Activated CD4-positive, CD25-positive, alpha-beta regulatory T cell treated with anti-CD3 and anti-CD28 coated beads, Interleukin-2, amount 50 U/mL, for 16 hours (primary cell): ENCODE data around the gene ATP8B3.

Source experiments
- DNase-seq: peaks from one replicate; pipeline ENCODE4 v3.0.0-alpha.2; 2020; ENCODE audit warnings: low read depth, low spot score

Gene ATP8B3

GRCh38 chr19:1833540-1833939 is 21.5 kb upstream of the ATP8B3 start:
- no peak for DNase-seq

- DNase-seq: no peak
Observed at GRCh38 chr19:1832046-1832663, 20.1 kb upstream of the ATP8B3 start.

DNA sequence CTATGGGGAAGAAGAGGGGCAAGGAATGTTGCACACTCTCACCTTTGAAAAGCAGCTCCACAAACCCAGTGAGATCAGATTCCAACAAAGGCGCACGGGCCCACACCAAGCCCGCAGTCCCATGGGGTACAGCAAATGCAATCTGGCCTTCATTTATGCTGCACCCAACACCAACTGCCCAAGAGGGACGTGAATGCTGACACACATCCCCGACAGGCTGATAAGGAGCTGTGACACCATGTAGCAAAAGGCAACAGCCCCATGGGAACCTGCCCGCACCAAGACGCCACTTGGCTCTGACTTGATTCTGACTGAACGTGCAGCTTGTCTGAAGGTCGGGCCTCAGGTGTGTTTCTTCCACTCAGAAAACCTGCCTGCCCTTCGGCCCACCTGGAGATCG is 18.9 kb upstream of the ATP8B3 start:
- DNase-seq: no peak

- DNase-seq: no peak
Observed at GRCh38 chr19:1830568-1830967, 18.5 kb upstream of the ATP8B3 start.

DNA sequence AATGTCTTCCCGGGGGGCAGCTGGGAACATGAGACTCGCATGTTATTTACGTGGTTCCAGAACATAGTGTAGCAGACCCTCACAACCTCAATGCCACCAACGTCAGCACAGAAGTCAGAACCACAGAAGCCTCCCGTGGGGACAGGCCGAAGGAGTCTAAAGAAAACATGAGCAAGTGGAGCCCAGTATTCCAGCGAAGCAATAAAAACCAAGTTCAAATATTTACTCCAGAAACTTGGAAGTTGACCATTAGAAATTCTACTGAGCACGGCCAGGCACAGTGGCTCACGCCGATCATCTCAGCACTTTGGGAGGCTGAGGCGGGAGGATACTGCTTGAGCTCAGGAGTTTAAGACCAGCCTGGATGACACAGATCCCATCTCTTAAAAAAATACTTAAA is 17.9 kb upstream of the ATP8B3 start:
- no peak for DNase-seq

DNA sequence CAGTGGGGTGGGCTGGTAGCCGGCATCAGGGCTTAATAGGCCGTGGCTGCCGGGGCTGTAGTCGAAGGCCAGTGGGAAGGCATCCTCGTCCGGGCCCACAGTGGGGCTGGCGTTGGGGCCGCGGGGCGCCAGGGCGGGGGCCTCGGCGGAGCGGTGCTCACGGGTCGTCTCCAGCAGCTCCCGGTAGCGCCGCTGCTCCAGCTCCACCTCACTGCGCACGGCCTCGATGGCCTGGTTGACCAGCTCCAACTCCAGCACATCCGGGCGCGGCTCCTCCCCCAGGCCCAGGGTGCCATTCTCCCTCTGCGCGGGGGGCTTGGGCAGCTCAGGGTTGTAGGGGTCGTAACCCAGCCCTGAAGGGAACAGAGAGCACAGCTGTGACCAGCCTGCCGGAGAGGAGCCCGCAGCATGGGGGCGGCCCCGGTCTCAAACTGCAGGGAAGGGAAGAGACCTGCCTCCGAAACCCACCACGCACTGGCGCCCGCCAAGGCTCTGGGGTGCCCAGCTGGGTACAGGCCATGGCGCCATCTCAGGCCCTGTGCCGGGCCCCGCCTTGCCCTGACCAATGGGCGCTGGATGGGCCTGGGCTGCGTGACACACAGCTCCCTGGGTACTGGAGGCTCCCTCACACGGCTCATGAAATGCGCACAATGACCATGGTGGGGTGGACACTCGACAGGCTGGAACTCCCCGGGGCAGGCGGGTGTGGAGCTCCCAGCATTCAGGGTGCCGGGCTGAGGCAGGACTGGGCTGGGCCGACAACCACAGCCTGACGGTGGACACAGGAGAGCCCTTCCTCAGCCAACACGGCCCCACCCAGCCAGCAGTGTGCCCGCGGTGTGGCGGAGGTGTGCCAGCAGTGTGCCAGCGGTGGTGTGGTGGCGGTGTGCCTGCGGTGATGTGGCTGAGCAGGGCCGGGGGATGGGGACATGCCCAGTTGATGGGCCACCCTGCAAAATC is 16.5 kb upstream of the ATP8B3 start:
- no peak for DNase-seq

- DNase-seq: no peak
Observed at GRCh38 chr19:1827566-1828278, 15.6 kb upstream of the ATP8B3 start.

DNA sequence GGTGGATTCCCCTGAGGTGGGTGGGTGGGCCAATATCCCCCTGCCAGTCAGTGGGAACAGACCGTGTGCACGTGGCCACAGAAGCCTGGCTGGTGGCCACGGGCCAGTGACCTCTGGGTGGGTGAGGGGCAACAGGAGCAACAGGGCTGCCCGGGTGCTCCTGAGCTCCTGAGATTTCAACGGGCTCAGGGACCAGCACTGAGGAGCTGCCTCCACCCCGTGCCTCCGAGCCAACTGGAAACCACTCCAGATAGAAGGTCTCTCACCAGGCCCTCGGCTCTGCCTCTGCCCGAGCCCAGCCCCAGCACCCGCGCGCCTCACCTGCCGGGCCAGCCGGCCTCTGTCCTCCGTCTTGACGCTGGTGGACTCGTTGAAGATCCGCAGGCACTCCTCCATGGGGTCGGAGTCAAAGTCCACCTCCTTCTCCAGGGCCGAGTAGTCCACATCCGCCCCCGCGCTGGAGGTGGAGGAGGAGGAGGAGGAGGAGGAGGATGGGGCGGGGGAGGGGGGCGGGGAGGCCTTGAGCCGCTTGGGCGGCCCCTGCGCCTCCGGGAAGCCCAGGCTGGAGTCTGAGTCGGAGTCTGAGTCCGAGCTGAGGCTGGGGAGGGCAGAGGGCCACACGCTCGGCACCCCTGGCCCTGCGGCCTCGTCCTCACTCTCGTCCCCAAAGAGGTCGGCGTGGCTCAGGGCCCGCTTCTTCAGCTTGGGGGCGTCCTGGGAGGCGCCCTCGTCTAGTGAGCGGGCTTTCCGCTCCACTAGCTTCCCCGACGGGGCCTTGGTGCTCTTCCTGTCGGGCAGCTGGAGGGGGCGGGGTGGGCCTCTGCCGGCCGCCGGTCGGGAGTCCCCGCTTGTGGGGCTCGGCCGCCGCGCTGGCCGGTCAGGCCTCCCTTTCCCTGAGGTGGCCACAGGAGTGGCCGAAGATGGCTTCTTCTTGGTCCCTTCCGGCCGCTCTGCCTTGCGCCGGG is 14.8 kb upstream of the ATP8B3 start:
- no peak for DNase-seq

- peak; percentile 63 for DNase-seq
Observed at GRCh38 chr19:1825909-1826556, 14.0 kb upstream of the ATP8B3 start.

DNA sequence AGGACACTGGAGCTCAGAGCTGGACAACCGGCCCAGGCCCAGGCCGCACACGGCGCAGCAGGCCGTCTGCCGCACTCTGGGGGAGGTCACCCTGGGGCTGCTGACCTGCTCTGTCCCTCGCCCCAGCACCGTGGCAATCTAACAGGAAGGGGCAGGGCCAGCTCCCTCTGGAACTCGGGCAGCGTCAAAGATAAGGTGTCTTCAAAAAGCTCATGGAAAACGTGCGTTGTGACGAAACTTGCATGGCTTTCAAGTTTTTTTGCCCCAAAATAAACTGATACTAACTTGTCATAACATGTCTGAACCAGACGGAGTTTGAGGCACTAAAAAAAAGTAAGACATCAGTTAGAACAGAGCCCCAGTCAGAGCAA is 12.2 kb upstream of the ATP8B3 start:
- DNase-seq: no peak

- no peak for DNase-seq
Observed at GRCh38 chr19:1823539-1824251, 11.6 kb upstream of the ATP8B3 start.

DNA sequence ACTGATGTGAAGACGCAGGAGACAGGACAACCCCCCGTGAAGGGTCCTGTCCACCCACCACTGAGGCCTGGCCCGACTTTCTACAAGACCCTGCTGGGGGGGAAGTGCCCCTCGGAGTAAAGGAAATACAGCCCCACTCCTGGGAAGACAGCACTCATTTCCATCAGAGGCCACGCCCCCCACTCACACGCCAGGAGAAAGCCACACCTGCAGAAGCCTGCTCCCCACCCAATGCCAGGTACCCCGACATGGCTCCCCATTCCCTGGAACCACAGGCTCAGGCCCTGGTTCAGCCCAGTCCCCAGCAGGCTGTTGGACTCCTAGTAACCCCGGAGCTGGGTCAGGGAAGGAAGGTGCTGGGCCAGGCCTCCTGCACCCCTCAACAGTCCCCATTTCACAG is 10.9 kb upstream of the ATP8B3 start:
- DNase-seq: no peak

DNA sequence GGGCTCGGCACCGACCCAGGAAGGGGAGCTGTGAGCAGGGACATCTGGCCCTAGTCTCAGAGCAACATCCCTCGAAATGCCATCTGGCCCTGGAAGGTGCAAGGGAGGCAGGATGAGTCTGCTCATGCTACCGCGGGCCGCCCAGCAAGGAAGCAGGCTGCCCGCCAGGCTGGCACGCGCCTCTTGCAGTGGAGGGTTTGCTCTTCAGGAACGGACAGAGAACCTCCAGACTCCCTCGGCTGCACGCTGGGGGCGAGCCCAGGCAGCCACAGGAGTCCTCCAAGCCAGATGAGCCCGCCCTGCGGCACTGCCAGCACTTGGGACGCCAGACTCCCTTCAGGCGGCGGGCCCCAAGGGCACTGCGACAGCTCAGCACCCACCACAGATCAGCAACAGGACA is 10.1 kb upstream of the ATP8B3 start:
- no peak for DNase-seq

- no peak for DNase-seq
Observed at GRCh38 chr19:1819341-1820255, 7.5 kb upstream of the ATP8B3 start.

DNA sequence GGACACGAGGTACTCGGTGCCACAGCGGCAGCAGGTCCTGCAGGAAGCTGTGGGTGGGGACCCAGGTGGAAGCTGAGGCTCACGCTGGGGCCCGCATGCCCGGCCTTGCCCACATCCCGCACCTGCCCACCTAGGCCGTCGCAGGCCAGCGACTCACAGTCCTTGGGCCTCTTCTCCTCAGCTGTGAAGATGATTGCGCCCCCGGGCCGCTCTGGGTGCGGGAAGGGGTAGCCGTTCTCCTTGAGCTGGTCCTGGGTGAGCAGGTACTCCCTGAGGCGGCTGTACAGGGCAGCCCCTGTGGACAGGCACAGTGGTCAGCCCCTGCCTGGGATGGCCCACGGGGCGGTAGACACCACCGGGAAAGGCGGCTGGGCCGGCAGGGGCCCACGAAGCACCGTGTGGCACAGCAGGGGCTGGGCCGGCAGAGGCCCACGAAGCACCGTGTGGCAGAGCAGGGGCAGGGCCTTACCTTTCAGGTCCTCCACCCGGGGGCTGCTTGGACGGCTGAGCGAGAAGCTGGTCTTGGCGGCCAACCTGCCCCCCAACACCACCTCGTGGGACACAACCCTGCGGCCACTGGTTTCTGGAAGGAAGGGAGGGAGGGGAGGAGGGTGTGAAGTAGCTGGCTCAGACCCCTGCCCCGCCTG is 6.6 kb upstream of the ATP8B3 start:
- no peak for DNase-seq

DNA sequence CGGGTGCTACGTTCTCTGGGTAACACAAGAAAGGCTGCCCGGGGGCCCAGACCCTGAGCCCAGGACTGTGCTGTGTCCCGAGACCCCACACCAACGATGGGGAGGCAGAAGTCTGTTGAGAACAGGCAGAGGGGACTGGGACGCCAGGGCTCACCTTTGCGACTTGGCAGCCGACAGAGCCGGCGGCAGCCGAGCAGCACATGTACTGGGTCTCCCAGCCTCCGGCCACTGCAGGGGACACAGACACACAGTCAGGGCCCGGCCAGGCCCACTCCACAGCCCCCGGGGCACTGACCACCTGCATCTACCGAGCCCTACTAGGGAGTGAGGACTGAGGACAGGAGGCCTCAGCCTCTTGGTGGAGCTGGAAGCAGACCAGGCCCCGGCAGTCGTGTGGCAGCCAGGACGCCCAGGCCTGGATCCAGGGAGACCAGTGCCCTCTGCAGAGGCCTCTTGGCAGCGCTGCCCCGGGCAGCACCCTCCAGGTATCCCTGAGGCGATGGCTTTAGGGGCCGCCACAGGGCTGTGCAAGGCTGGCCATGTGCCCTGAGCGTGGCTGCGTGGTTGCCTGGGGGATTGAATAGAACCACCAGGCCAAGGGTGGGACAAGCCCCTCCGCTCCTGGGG is 5.6 kb upstream of the ATP8B3 start:
- DNase-seq: no peak

GRCh38 chr19:1816530-1817298 is 4.6 kb upstream of the ATP8B3 start:
- no peak for DNase-seq
